ENCODE measurements around the gene C6orf47. TPM values are rescaled to one million over a fixed set of nuclear protein-coding genes. Genes with fewer than 3 reads are reported as not detected.
A peak's percentile ranks its signal among the peaks of the same experiment; 100 is the strongest.

The C6orf47 gene
- total and polyA plus RNA-seq, 2 of the 8 experiments (the other 6 are each of a cell fraction or from before 2014, with no cell fraction given), result 4.7 to 14.6 TPM

- H3K79me1 ChIP-seq (ENCODE audit: low read depth, low read length), result peaks cover 9% of the 10 kb centered on the region
These were observed 5.9 kb upstream of the C6orf47 start for GRCh38 chr6:31666337-31666965.

More at GRCh38 chr6:31666337-31666965, 5.9 kb upstream of the C6orf47 start:
- Histone ChIP-seq H2BK15ac (ENCODE audit: low read length) (no peak overlapping the region), H2BK20ac (ENCODE audit: low read length) (no peak overlapping the region), H2AFZ (ENCODE audit: low read length) (peak overlapping the region; percentile 18; the same call in 1 of the 2 replicates), H2BK12ac (ENCODE audit: low read depth, low read length) (no peak overlapping the region), H2BK5ac (ENCODE audit: low read depth, low read length) (peak overlapping the region; percentile 78; the same call in 1 of the 2 replicates), H3K36me3 (ENCODE audit: control insufficient read depth in 2 of 4, insufficient read depth in 4 of 4, low read length in 3 of 4) (peaks cover 27 to 61% (median 48%) of the 10 kb centered on the region in 4 experiments), H3K4me2 (ENCODE audit: insufficient read depth in 1 of 2, low read depth in 2 of 2, low read length in 2 of 2) (peak overlapping the region; percentile 74 to 85), H3K23me2 (ENCODE audit: low read depth, low read length) (peaks cover 8% of the 10 kb centered on the region), H4K5ac (ENCODE audit: insufficient read length, low read depth, low read length) (no peak overlapping the region), H3K4me3 (ENCODE audit: extremely low read depth in 1 of 4, insufficient read depth in 2 of 4, low read depth in 3 of 4, low read length in 4 of 4) (peak overlapping the region; percentile 88 to 94 (median 91)), H3K9ac (replicated peaks in 1 of 4; ENCODE audit: extremely low read depth in 1 of 4, low read depth in 3 of 4, low read length in 3 of 4) (peak overlapping the region in 3 of 4 experiments; percentile 51 to 60 (median 51); a peak in 5 of 7 replicates), H4K20me1 (replicated peaks in 1 of 2; ENCODE audit: control insufficient read depth in 1 of 2, insufficient read depth in 2 of 2, low read length in 2 of 2) (peaks cover 7 to 11% of the 10 kb centered on the region in 2 experiments), H3K27ac (ENCODE audit: low read depth, low read length) (peak overlapping the region; percentile 62; the same call in 1 of the 2 replicates), H3K79me2 (ENCODE audit: control insufficient read depth in 1 of 2, insufficient read depth in 2 of 2, low read length in 2 of 2) (peaks cover 0 to 41% of the 10 kb centered on the region in 2 experiments; a peak in 3 of 4 replicates), H2AK5ac (ENCODE audit: low read depth, low read length) (no peak overlapping the region), H3K14ac (ENCODE audit: insufficient read length) (no peak overlapping the region), H3K23ac (ENCODE audit: insufficient read length) (no peak overlapping the region), H4K91ac (replicated peaks; ENCODE audit: insufficient read length, low read length) (no peak overlapping the region), H3K4me1 (replicated peaks in 1 of 4; ENCODE audit: control insufficient read depth in 3 of 4, insufficient read depth in 4 of 4, low read length in 3 of 4) (peaks cover 0 to 12% (median 4%) of the 10 kb centered on the region in 4 experiments; a peak in 5 of 7 replicates), H3K4ac (replicated peaks; ENCODE audit: insufficient read length, low read depth, low read length) (peak overlapping the region; percentile 34), H4K8ac (ENCODE audit: extremely low read depth, insufficient read depth, low read length) (no peak overlapping the region; the same call in 1 of the 2 replicates), H3K9me3 (ENCODE audit: insufficient read depth in 2 of 2, low read depth in 1 of 2, low read length in 1 of 2) (0 out of 4 replicates have a peak, but pooled peaks cover 0 to 4% of the 10 kb centered on the region in 2 experiments), H3K27me3 (replicated peaks in 1 of 4; ENCODE audit: control insufficient read depth in 3 of 4, extremely low read depth in 1 of 4, insufficient read depth in 3 of 4, low read length in 3 of 4) (no peaks in the 10 kb centered on the region), H3K18ac (ENCODE audit: extremely low read depth, low read length) (peak overlapping the region; percentile 81; the same call in 1 of the 2 replicates), H2BK120ac (replicated peaks; ENCODE audit: low read depth, low read length) (no peak overlapping the region), H3K56ac (replicated peaks; ENCODE audit: insufficient read length, low read depth, low read length) (no peak overlapping the region)
- ChIA-PET CTCF (ENCODE audit: partially characterized antibody) (interaction anchor here (0.7 to 3.8 kb wide), 4 partner anchors 23 to 164 kb away, joined by 3 to 16 read pairs (median 4); no protein-coding TSS in a partner anchor), POLR2A (ENCODE audit: partially characterized antibody) (interaction anchor here (0.7 to 25.5 kb wide), 11 partner anchors 9 to 172 kb away, joined by 3 to 883 read pairs (median 8); partner anchors contain the start of genes AIF1, APOM, ATP6V1G2 and BAG6)
- no peak for TF ChIP-seq RFX5 (IDR thresholded peaks at IDR 0.05; ENCODE audit: borderline replicate concordance, low read depth, low read length)
- no peak for TF ChIP-seq SUZ12 (IDR thresholded peaks at IDR 0.05; ENCODE audit: low read length)
- TF ChIP-seq SAP30 (IDR thresholded peaks at IDR 0.05; ENCODE audit: insufficient read depth, insufficient replicate concordance, low read length), result peak; percentile 22
- no peak for TF ChIP-seq TAF1 (IDR thresholded peaks at IDR 0.05; ENCODE audit: low read depth, low read length)
- DNase-seq (ENCODE audit: low read depth in 1 of 2, low spot score in 2 of 2) (no peak), FAIRE-seq (no peak)
- 21% methylated on average over 15 of the region's 15 CpGs; no CpG with 5 or more reads in 1 of the 2 experiments for WGBS, 2 experiments (ENCODE audit: extremely low coverage in 1 of 2, insufficient coverage in 1 of 2, insufficient read length in 1 of 2, insufficient replicate concordance in 2 of 2, low coverage in 1 of 2, low lambda C conversion rate in 2 of 2, missing lambda C conversion rate in 1 of 2)
